ENCODE measurements around the gene AAK1. TPM values are rescaled to one million over a fixed set of nuclear protein-coding genes. Genes with fewer than 3 reads are reported as not detected.

Gene AAK1
- polyA plus RNA-seq, 1 donor from 2014 or later: 26.7 TPM

GRCh38 chr2:69644506-69644979, 1.0 kb upstream of the AAK1 start:
- Histone ChIP-seq H2AFZ (ENCODE audit: low read depth, low read length) (peak overlapping the region; percentile 91), H3K36me3 (ENCODE audit: insufficient read depth, low read length) (no peaks in the 10 kb centered on the region), H3K4me3 (ENCODE audit: low read length) (peak overlapping the region; percentile 88), H3K27ac (ENCODE audit: low read length) (peak overlapping the region; percentile 98), H3F3A (ENCODE audit: insufficient read depth, low read length, poor library complexity, severe bottlenecking) (no peaks in the 10 kb centered on the region), H3K9me2 (ENCODE audit: insufficient read depth, low read length) (no peaks in the 10 kb centered on the region), H4K20me1 (ENCODE audit: insufficient read depth) (no peaks in the 10 kb centered on the region), H3K27me3 (ENCODE audit: insufficient read depth, low read depth, low read length) (no peaks in the 10 kb centered on the region), H3K9me3 (ENCODE audit: low read length) (no peaks in the 10 kb centered on the region), H3K9ac (ENCODE audit: low read length) (peak overlapping the region; percentile 95), H3K4me2 (ENCODE audit: low read length) (peak overlapping the region; percentile 68), H3K79me2 (replicated peaks; ENCODE audit: insufficient read depth, low read length) (peaks cover 33% of the 10 kb centered on the region)
- TF ChIP-seq CTCF (IDR thresholded peaks at IDR 0.05; ENCODE audit: poor library complexity, severe bottlenecking) (no peak), RAD21 (conservative IDR thresholded peaks at IDR 0.05) (no peak), MXI1 (conservative IDR thresholded peaks at IDR 0.05; ENCODE audit: poor library complexity, severe bottlenecking) (no peak), SMC3 (conservative IDR thresholded peaks at IDR 0.05; ENCODE audit: poor library complexity) (no peak)
- TF ChIP-seq, protein P1, sequence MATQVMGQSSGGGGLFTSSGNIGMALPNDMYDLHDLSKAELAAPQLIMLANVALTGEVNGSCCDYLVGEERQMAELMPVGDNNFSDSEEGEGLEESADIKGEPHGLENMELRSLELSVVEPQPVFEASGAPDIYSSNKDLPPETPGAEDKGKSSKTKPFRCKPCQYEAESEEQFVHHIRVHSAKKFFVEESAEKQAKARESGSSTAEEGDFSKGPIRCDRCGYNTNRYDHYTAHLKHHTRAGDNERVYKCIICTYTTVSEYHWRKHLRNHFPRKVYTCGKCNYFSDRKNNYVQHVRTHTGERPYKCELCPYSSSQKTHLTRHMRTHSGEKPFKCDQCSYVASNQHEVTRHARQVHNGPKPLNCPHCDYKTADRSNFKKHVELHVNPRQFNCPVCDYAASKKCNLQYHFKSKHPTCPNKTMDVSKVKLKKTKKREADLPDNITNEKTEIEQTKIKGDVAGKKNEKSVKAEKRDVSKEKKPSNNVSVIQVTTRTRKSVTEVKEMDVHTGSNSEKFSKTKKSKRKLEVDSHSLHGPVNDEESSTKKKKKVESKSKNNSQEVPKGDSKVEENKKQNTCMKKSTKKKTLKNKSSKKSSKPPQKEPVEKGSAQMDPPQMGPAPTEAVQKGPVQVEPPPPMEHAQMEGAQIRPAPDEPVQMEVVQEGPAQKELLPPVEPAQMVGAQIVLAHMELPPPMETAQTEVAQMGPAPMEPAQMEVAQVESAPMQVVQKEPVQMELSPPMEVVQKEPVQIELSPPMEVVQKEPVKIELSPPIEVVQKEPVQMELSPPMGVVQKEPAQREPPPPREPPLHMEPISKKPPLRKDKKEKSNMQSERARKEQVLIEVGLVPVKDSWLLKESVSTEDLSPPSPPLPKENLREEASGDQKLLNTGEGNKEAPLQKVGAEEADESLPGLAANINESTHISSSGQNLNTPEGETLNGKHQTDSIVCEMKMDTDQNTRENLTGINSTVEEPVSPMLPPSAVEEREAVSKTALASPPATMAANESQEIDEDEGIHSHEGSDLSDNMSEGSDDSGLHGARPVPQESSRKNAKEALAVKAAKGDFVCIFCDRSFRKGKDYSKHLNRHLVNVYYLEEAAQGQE (IDR thresholded peaks at IDR 0.05; ENCODE audit: borderline replicate concordance): peak; percentile 18

DNA sequence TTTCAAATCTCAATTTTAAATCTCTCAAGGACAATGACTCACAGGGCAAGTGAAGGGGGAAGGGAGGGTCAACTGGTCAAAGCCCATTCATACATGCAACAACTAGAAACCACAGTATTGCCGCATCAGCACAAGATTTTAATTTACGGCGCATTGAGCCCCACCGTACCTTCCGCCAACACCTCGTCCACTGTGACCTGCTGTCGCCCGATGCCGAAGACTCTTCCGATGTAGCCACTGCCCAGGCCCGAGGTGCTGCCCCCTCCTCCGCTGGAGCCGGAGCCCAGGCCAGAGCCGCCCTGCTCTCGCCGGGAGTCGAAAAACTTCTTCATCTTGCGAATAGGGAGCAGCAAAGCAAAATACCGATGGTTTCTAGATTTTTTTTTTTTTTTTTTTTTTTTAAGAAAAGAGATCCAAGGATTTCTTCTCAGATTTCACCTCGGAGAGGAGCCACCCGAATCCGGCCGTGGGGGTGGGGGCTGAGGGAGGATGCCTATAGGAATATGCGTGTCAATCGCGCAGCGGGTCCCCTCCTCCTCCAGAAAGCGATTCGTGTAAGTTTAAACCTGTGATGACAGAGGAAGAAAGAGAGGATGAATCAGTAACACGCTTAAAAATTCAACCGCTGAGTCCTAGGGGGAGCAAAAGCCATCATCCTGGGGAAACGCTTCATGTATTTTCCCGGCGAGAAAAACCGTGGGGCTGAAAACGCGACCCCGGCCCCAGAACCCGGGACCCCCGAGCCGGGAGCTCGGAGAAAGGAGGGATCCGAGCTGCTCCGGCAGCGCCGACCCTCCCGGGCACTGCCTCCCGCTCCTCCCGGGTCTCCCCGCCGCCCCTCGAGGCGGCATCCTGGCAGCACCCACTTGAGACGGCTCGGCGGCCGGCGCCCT, 584 bp downstream of the AAK1 start:
- peaks cover 44% of the 10 kb centered on the region for H3K79me2 ChIP-seq (replicated peaks; ENCODE audit: insufficient read depth, low read length)
- TF ChIP-seq MXI1 (conservative IDR thresholded peaks at IDR 0.05; ENCODE audit: poor library complexity, severe bottlenecking) (peak; percentile 72), TAF1 (IDR thresholded peaks at IDR 0.05; ENCODE audit: low read depth) (no peak), EZH2 (IDR thresholded peaks at IDR 0.05; ENCODE audit: borderline replicate concordance, insufficient read depth, low read length, poor library complexity, severe bottlenecking) (no peak), SMC3 (conservative IDR thresholded peaks at IDR 0.05; ENCODE audit: poor library complexity) (peak; percentile 39), RAD21 (conservative IDR thresholded peaks at IDR 0.05) (peak; percentile 44)
- H3K27me3 ChIP-seq (ENCODE audit: insufficient read depth, low read depth, low read length): no peaks in the 10 kb centered on the region
- H3K27ac ChIP-seq (ENCODE audit: low read length): peak overlapping the region; percentile 98
- peak overlapping the region; percentile 93 for H3K4me2 ChIP-seq (ENCODE audit: low read length)
- H3K36me3 ChIP-seq (ENCODE audit: insufficient read depth, low read length): no peaks in the 10 kb centered on the region
- no peaks in the 10 kb centered on the region for H3K9me3 ChIP-seq (ENCODE audit: low read length)
- H3K9me2 ChIP-seq (ENCODE audit: insufficient read depth, low read length): no peaks in the 10 kb centered on the region
- H3F3A ChIP-seq (ENCODE audit: insufficient read depth, low read length, poor library complexity, severe bottlenecking): no peaks in the 10 kb centered on the region
- H3K9ac ChIP-seq (ENCODE audit: low read length): peak overlapping the region; percentile 95
- peak overlapping the region; percentile 88 for H3K4me3 ChIP-seq (ENCODE audit: low read length)
- H2AFZ ChIP-seq (ENCODE audit: low read depth, low read length): peak overlapping the region; percentile 60
- peaks cover 6% of the 10 kb centered on the region for H4K20me1 ChIP-seq (ENCODE audit: insufficient read depth)

Data from neural cell (in vitro differentiated cells).